HG02571 (cell line): ENCODE results near the gene IP6K2.

Experiments
- ATAC-seq: cut with Tn5 transposase; IDR thresholded peaks from one replicate; pipeline ENCODE4 v1.9.1; 2021; ENCODE audit warnings: mild to moderate bottlenecking, moderate library complexity; ENCODE audit not compliant: unreplicated experiment

Gene IP6K2

DNA sequence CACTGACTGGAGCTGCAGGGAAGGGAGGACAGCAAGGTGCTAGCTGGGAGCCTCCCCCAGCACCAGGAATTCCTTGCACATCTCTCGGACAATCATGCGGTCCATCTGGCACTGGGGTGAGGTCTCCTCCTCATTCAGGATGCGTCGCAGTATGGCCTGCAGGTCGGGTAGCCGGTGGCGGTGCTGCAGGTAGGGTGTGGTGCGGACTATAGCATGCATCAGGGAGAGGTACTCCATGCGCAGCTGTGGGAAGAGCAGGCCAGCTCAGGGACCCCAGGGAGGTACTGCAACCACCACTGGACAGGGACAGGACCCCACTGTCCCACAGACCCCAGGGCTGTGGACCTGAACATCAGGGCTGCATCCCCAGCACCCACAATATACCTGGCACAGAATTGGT, 42.5 kb downstream of the IP6K2 start:
- ATAC-seq, result no peak

DNA sequence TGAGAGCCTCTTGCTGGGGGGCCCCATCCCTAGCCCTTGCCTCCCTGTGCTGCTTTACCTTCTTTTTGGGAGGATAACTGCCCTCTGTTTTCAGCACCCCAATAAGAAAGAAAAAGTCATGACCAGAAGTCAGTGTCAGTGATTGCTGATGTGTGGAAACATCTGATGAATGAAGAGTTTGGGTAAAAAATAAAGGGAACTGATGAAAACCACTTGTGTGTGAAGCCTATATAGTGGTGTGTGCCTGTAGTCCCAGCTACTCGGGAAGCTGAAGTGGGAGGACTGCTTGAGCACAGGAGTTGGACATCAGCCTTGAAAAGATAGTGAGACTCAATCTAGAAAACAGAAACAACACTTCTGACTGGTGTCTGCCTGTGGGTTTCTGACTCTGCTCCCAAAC, 44.5 kb downstream of the IP6K2 start:
- no peak for ATAC-seq

DNA sequence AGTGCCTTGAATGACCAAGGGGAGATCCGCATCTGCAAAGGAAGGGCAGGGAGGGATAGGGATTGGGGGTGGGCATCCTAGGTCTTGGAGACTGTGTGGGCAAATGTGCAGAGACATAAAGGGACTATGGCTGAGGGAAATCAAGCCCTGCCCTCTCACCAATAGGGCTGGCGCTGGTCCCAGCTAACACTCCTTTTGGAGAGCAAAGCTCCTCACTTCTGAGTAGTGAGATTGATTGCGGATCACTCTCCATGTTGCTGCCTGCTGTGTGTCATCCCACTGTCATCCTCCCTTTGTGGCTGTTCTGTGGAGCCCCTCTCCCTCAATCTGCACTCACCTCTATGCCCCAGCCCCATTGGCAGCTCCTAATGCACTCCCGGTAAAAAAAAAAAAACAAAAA, 52.1 kb downstream of the IP6K2 start:
- ATAC-seq, result no peak

DNA sequence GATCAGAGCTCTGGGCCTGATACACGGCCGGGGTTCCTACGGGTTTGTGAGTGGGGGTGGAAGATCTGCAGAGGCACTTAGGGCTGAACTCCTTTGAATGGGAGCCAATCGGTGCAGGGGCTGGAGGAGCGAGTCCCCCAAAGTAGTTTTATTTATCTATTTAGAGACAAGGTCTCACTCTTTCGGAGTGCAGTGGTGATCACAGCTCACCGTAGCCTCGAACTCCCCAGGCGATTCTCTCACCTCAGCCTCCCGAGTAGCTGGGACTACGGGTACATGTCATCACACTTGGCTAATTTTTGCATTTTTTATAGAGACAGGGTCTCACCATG, 52.7 kb downstream of the IP6K2 start:
- no peak for ATAC-seq

DNA sequence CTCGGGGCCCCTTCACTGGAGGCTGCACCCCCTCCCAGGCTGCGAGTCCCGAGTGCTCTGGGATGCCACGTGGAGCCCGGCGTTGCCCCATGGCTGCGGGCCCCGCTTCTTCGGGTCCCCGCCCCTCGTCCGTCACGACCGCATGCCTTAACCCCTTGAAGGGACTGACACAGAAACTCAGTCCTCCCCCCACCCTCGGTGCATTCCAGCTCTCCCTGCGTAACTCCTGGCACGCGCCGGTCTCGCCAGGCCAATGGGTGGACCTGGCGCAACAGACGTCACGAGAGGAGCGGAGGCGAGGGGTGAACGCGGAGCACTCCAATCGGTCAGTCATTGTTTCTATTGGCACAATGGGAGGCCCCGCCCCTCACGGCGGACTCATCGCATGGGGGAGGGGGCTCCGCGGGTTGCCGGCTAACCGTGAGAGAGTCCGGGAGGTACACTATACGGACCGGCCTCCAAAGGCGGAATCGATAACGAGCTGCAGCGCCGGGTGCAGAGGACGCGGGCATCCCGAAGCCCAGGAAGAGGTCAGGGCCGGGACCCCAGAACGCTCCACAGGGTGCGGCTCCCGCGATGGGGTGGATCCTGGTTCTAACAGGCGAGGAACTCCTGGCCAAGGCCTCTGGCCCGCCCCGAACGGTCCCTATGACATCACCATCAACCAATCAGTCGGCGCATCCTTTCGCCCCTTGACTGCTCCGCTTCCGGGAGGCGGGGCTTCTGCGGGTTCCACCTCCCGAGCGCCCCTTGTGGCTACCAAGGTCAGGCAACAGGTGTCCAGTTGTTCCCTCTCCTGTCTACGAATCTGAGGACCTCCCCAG, 53.3 kb downstream of the IP6K2 start:
- ATAC-seq, result peak; percentile 82

DNA sequence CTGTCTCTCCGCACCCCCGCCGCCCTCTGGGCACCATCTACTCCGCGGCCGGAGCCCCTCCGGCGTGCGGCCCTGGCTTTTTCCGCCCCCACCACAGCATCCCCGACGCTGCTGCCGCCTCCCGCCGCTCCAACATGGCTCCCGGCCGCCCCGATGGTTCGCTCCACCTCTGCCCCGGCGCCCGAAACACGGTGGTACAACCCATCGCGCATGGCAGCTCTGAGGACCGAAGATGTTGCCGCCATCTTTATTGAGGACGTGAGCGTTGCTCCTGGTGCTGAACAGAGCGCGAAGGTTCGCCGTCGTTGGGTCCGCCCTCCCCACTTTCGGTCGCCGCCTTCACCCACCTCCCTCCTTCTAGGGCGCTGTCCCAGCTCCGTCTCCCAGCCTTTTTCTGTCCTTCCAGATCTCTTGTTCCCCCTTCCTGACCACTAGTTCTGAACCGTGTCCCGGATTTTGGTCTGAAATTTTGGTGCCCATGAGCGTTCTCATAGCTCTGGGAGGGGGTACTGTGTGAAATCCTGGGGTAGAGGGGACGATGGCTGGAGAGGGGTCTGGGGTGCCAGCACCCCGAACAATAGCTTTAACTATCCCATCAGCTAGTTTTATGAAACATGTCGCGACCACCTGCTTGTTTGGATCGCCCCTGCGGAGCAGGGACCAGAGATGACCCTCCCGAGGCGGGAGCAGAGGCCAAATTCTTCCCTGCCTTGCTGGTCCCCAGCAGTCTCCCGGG, 54.1 kb downstream of the IP6K2 start, which contains the start of gene CELSR3:
Gene CELSR3, minus strand, starts transcription at position 134 of the 736 bp plus-strand sequence. CDS start 252 bp downstream, outside the sequence.
- no peak for ATAC-seq

DNA sequence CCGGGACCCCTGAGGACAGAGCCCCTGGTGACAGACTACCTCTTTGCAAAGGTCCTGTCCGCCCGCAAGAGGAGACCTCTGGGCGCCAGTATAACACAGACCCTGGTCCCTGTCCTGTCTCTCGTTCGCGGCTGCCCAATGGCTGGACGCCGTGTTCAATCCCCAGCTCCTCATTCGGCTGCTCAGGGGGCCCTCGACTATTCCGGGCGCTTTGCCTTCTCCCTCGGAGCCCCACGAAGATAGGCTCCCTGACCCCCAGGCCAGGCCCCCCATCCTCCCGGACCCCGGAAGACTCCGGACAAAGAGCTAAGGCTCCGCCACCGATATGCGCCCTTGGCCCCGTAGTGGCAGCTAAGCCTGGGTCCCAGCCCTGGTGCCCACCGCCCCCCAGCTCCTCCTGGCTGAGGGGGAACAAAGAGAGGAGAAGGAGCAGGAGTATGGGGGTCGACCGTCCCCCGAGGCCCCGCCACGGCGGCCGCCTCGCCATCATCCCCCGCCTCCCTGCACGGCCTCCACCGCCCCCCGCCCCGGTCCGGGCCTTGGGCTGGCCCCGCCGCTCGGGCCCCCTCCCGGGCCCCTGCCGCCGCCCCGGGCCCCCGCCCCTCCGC, 54.8 kb downstream of the IP6K2 start:
- ATAC-seq, result no peak

DNA sequence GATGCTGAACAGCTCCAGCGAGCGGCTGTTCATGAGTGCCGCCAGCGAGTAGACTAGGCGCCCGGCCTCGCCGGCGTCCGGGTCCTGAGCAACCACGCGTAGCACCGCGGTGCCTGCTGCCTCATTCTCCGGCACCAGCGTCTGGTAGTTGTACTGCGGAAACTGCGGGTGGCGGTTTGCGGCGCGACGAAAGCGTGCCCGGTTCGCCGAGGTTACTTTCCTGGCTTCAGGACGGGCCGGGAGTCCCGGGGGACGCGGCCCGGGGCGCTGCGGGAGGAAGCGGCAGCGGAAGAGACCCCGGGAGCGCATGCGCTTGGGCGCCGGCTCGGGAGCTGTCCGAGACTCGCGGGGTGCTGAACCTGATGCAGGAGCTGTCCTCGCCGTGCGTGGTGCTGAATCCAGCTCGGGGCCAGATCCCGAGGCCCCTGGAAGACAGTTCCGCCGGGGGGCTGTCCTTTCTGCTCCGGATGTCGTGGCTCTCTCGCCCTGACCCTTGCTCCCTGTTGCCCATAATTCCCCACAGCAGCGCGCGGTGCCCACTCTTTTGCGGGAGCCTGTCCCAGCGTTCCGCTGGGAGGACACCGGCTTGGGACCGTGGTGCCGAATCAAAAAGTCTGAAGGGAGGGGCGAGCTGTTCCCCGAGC, 55.4 kb downstream of the IP6K2 start:
- ATAC-seq, result no peak

DNA sequence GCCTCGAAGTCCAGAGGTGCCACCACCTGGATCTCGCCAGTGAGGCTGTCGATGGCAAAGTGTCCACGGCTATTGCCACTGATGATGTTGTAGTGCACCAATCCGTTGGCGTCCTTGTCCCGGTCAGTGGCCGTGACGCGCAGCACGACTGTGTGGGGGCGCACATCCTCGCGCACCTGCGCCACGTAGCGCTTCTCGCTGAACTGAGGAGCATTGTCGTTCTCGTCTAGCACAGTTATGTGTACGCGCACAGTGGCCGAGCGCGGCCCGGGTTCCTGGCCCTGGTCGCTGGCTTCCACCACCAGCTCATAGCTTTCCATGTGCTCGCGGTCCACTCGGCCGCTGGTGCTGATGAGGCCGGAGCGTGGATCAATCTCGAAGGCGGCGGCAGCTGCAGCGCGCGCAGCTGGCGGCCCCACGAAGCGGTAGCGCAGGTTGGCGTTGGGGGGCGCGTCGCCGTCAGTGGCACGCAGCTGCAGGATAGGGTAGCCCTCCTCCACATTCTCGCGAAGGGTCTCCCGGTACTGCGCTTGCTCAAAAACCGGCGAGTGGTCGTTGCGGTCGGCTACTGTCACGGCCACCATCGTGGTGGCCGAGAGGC, 56.1 kb downstream of the IP6K2 start:
- ATAC-seq, result no peak

DNA sequence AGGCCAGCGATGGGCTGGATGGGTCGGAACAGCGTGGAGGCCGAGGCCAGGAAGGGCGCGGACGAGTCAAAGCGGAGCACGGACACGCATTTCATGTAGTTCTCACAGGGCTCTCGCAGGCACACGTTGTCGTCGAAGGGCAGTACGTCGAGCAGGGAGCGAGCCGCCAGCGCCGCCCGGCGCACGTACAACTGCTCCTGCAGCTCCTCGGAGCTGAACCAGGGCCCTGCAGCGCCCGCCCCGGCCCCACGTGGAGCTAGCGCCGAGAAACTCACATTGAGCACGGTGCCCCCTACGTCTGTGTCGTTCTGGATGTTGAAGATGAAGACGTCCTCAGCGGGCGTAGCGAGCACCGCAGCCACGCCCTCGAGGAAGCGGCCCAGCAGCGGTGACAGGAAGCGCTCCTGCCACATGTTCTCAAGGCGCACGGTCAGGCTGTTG, 60.2 kb downstream of the IP6K2 start:
- ATAC-seq, result no peak

DNA sequence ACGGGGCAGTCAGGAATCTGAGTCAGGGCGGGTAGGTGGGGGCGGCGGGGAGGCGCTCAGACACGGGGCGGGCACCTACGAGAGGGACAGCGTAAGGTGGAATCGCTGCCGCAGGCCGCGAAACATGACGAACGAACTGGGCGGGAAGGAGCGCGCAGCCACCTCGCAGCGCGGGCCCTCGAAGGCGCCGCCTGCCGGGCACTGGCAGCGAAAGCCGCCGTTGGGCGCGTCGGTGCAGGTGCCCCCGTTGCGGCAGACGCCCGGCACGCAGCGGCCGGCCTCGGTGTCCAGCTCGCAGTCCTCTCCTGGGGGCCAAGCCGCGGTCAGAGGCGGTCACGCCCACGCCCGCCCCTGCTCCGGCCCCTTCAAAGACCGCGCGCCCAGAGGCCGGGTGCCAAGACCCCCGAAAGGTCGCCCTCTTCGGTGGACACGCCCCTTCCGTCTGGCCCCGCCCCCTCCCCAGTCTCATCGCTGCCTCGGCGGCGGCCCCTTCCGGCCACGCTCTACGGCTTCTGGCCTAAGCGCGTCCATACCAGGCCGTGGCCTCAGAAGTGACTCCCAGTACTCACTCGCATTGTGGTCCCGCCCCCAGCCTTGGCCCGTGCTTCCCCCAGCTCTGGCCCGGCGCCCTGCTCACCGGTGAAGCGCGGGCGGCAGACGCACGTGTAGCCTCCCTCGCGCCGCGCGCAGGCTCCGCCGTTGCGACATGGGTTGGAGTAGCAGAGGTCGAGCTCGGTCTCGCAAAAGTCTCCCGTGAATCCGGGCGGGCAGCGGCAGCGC, 60.8 kb downstream of the IP6K2 start:
- ATAC-seq, result peak; percentile 66

DNA sequence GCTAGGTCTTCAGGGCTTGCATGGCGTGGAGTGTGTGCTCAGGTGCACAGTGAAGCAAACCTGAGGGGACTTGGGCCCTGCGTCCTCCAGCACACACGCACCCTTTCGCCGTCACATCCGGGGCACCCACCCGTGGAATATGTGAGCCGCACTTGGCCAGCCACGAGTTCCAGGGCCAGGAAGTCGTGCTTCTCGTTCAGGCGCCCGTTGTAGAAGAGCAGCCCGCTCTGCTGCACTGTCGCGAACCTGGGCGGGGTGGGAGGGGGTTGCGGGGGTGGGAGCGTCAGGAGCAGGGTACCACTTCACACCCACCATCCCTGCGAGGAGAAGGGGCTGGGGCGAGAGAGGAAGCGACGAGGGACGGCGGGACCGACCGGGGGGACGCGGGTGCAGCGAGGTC, 61.4 kb downstream of the IP6K2 start:
- ATAC-seq, result peak; percentile 20

DNA sequence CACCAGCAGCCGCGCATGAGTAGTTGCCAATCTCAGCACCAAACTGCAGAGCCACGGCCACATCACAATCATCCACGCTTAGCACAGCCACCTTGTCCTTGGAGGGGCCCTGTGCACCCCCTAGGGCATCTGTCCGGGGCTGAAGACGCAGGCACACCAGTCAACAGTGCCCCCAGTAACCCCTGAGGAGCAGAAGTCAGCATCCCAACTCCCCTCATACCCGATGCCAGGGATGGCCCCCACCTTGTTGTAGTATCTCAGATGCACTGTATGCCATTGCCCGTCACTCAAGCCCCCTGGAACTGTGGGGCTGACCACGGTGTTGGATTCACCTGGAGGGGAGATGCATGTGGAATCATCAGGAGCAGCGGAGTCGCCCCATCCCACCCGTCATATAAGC, 62.0 kb downstream of the IP6K2 start:
- ATAC-seq, result no peak

DNA sequence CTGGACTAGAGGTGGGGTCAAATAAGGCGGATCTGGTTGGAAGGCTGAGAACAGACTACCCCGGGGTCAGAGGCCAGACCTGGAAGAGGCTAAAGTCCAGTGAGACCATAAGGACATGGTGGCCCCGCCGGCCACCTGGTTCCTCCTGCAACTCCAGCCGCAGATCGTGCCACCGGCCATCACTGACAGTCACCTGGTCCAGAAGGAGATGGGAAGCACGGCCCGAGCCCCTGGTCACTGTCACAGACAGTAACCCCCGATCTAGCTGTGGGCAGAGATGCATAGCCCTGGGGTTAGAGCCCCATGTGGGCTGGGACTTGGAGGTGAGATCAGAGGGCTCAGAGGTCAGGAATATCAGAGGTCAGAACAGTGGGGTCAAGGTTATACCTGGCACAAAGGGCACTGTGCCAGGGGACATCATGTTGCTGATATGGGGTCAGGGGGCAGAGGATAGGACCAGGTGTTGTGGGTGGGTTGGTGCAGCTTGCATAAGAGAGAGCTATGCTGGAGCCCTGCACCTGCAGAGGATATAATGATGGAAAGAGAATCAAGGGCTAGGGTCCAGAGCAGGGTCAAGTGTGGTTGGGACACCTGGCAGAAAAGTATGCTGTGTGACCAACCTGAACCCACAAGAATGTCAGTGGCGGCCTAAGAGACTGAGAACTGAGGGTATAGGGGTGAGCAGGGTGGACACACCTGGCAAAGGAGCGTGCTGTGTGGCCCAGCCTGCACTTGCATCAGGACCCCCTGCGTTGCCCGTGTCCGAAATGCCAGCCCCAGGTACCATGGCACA, 63.9 kb downstream of the IP6K2 start:
- ATAC-seq, result no peak

DNA sequence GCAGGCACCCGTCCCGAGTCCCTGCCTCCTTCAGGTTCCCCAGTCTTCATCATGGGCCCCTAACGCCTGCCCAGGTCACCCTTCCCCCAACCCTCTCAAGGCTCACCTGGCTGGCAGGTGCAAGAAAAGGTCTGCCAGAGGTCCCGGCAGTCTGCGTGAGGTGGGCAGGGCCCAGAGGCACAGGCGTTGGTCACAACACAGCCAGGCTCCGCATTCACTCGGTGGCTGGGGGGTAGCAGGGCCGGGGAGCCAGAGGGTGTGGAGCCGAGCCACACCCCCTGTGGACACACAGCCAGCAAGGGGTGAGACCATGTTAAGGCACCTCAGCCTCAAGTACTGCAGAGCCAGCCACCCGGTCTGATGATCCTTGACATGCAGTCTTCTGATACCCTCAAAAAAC, 65.2 kb downstream of the IP6K2 start:
- ATAC-seq, result no peak

DNA sequence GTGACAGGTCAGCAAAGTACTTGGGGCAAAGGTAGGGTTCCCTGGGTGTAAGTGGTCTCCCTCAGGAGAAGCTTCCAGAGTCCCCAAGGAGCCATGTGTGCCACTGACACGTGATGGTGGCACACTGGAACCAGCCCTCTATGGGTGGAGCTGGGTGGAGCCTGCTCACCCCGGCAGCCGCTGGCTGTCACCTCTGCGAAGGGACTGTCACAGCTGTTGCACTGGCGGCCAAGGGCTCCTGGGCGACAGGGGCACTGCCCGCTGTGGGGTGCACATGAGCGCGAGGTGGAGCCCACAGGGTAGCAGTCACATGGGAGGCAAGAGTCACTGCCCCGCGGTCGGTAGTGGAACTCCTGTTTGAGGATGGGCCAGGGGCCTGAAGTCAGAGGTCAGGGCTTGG, 66.3 kb downstream of the IP6K2 start:
- no peak for ATAC-seq

DNA sequence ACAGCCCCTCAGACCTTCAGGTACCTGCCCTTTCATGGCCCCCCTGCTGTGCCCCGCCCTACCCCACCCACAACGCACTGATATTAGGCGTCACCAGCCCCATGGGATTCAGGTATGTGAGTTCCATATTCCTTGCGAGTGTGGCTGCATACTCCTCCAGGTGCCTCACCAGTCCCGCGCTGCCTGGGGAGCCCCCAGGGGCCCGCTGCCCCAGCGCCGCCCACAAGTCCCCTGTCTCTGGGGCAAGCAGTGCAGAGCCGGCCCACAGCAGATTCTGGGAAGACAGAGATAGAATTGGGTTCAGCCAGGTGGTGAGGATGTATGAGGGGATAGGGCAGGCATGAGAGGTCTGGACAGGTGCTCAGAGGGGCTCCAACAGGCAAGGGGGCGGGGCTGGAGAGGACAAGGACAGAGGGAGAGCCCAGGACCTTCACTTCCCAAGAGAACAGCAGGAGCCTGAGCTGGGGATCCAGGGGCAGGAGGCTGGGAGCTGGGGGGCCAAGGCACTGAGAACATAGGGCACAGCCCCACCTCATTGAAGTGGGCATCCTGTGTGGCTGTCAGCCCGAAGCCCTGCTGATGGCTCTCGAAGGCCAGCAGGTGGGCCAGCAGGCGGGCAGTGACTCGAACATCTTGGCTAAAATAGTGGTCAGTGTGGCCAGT, 68.7 kb downstream of the IP6K2 start:
- ATAC-seq, result no peak

DNA sequence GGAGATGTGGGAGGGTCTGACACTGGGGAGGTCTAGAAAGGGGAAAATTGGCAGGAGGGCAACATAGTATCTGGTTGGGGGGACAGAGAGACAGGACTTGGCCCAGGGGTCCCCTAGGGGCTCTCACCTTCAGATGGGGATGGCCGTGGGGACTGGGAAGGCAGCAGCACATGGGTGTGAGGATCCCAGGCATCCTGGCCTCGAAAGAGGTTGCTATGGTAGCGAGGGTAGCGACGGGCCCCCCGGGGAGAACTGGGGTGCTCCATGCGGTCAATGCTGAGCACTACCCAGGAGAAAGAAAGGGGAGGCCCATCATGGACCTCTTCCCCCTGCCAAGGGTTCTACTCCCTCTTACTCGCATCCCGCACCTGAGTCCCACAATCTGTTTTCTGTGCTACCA, 69.3 kb downstream of the IP6K2 start:
- ATAC-seq, result no peak
